H9 (cell line): Measurements from ENCODE around the gene RIMBP2. TPM values are rescaled to one million over a fixed set of nuclear protein-coding genes. Genes with fewer than 3 reads are reported as not detected.

Experiments used
- DNase-seq: peaks from one replicate; pipeline ENCODE4 v3.0.0-alpha.2; 2017
- H2AFZ ChIP-seq: one replicate; pipeline ENCODE4 v1.6.1; 2013; ENCODE audit warnings: mild to moderate bottlenecking, low read length, control low read depth, moderate library complexity
- H2AK5ac ChIP-seq: 2 replicates; pipeline ENCODE4 v1.6.1; 2013; ENCODE audit warnings: low read length, control low read depth, mixed read lengths; ENCODE audit not compliant: insufficient read length
- H2BK120ac ChIP-seq: one replicate; pipeline ENCODE4 v1.6.1; 2013; ENCODE audit warnings: low read depth, mild to moderate bottlenecking, low read length, control low read depth, inconsistent platforms; ENCODE audit not compliant: poor library complexity, severe bottlenecking
- H2BK12ac ChIP-seq: 2 replicates; pipeline ENCODE4 v1.6.1; 2013; ENCODE audit warnings: low read length, control low read depth, mixed read lengths, low read depth; ENCODE audit not compliant: insufficient read length
- H2BK15ac ChIP-seq: 2 replicates; pipeline ENCODE4 v1.6.1; 2013; ENCODE audit warnings: low read depth, low read length, control low read depth
- H2BK20ac ChIP-seq: one replicate; pipeline ENCODE4 v1.6.1; 2013; ENCODE audit warnings: low read depth, mild to moderate bottlenecking, low read length, control low read depth, inconsistent platforms; ENCODE audit not compliant: poor library complexity, severe bottlenecking
- H2BK5ac ChIP-seq: 2 replicates; pipeline ENCODE4 v1.6.1; 2013; ENCODE audit warnings: low read length, control low read depth, mixed read lengths; ENCODE audit not compliant: insufficient read length
- H3K14ac ChIP-seq: 2 replicates; pipeline ENCODE4 v1.6.1; 2013; ENCODE audit warnings: low read length, control low read depth; ENCODE audit not compliant: insufficient read depth
- H3K18ac ChIP-seq: 2 replicates; pipeline ENCODE4 v1.6.1; 2013; ENCODE audit warnings: low read depth, mild to moderate bottlenecking, mixed read lengths, low read length, control low read depth; ENCODE audit not compliant: insufficient read length
- H3K23ac ChIP-seq: 2 replicates; pipeline ENCODE4 v1.6.1; 2013; ENCODE audit warnings: low read length, control low read depth, mixed read lengths, low read depth; ENCODE audit not compliant: insufficient read length
- H3K23me2 ChIP-seq: 2 replicates; pipeline ENCODE4 v1.6.1; 2013; ENCODE audit warnings: low read depth, mild to moderate bottlenecking, mixed read lengths, low read length, control low read depth; ENCODE audit not compliant: insufficient read length, poor library complexity, severe bottlenecking
- H3K27ac ChIP-seq: 2 replicates; pipeline ENCODE4 v1.5.1; 2013; ENCODE audit warnings: low read length, control low read depth, mixed read lengths, low read depth; ENCODE audit not compliant: insufficient read length
- H3K27me3 ChIP-seq: 2 replicates; pipeline ENCODE4 v1.6.1; 2013; ENCODE audit warnings: low read length, control low read depth, inconsistent platforms; ENCODE audit not compliant: insufficient read depth
- H3K4ac ChIP-seq: 2 replicates; pipeline ENCODE4 v1.6.1; 2013; ENCODE audit warnings: low read depth, mild to moderate bottlenecking, control low read depth, inconsistent platforms, low read length, moderate library complexity
- H3K4me1 ChIP-seq: 2 replicates; pipeline ENCODE4 v1.6.1; 2013; ENCODE audit warnings: low read length, control low read depth, inconsistent platforms; ENCODE audit not compliant: insufficient read depth
- H3K4me2 ChIP-seq: 2 replicates; pipeline ENCODE4 v1.6.1; 2013; ENCODE audit warnings: low read length, control low read depth, mixed read lengths; ENCODE audit not compliant: insufficient read length, insufficient read depth
- H3K56ac ChIP-seq: 2 replicates; pipeline ENCODE4 v1.6.1; 2013; ENCODE audit warnings: low read depth, mild to moderate bottlenecking, mixed read lengths, low read length, control low read depth; ENCODE audit not compliant: insufficient read length
- H3K79me1 ChIP-seq: 2 replicates; pipeline ENCODE4 v1.6.1; 2013; ENCODE audit warnings: low read depth, mild to moderate bottlenecking, moderate library complexity, low read length, control low read depth, inconsistent platforms; ENCODE audit not compliant: insufficient read depth, poor library complexity, severe bottlenecking
- H3K79me2 ChIP-seq: 2 replicates; pipeline ENCODE4 v1.6.1; 2013; ENCODE audit warnings: low read length, control low read depth, inconsistent platforms; ENCODE audit not compliant: insufficient read depth
- H3K9ac ChIP-seq: 2 replicates; pipeline ENCODE4 v1.6.1; 2013; ENCODE audit warnings: low read length, control low read depth, mixed read lengths; ENCODE audit not compliant: insufficient read length; ENCODE audit errors: extremely low read depth
- H3K9me3 ChIP-seq: one replicate; pipeline ENCODE4 v1.6.1; 2013; ENCODE audit warnings: low read depth, low read length, inconsistent platforms; ENCODE audit not compliant: control insufficient read depth
- H3T11ph ChIP-seq: one replicate; pipeline ENCODE4 v1.6.1; 2013; ENCODE audit warnings: mild to moderate bottlenecking, low read length, control low read depth, inconsistent platforms
- H4K20me1 ChIP-seq: one replicate; pipeline ENCODE4 v1.6.1; 2013; ENCODE audit not compliant: control insufficient read depth, insufficient read length, insufficient read depth
- H4K5ac ChIP-seq: 2 replicates; pipeline ENCODE4 v1.6.1; 2013; ENCODE audit warnings: low read depth, mild to moderate bottlenecking, mixed read lengths, low read length, control low read depth; ENCODE audit not compliant: insufficient read length
- H4K8ac ChIP-seq: replicated peaks from 2 replicates; pipeline ENCODE4 v1.6.1; 2013; ENCODE audit warnings: low read length, control low read depth, mixed read lengths, low read depth; ENCODE audit not compliant: insufficient read length
- H4K91ac ChIP-seq: 2 replicates; pipeline ENCODE4 v1.6.1; 2013; ENCODE audit warnings: low read depth, mild to moderate bottlenecking, moderate library complexity, mixed read lengths, low read length, control low read depth; ENCODE audit not compliant: insufficient read length
- H3K27ac Mint-ChIP-seq, 3 experiments: 2 replicates in 2 of 3; 3 replicates in 1 of 3; pipeline ENCODE4 v1.8.0; 2020 to 2021; ENCODE audit warnings: mixed read lengths in 3 of 3, mild to moderate bottlenecking in 1 of 3, moderate library complexity in 1 of 3
- H3K27me3 Mint-ChIP-seq: 2 replicates; pipeline ENCODE4 v1.8.0; 2021; ENCODE audit warnings: low read depth, mild to moderate bottlenecking, moderate library complexity, mixed read lengths
- H3K36me3 Mint-ChIP-seq, 3 experiments: 2 replicates in 2 of 3; 3 replicates in 1 of 3; pipeline ENCODE4 v1.8.0; 2020 to 2021; ENCODE audit warnings: low read depth in 3 of 3, mixed read lengths in 3 of 3; ENCODE audit not compliant: insufficient read depth in 1 of 3
- H3K4me1 Mint-ChIP-seq, 2 experiments: 2 replicates each; pipeline ENCODE4 v1.8.0; 2020; ENCODE audit warnings: mixed read lengths in 2 of 2
- H3K4me3 Mint-ChIP-seq, 2 experiments: 2 replicates in 1 of 2; 3 replicates in 1 of 2; pipeline ENCODE4 v1.8.0; 2020 to 2021; ENCODE audit warnings: mild to moderate bottlenecking in 2 of 2, mixed read lengths in 2 of 2, moderate library complexity in 1 of 2
- H3K9me3 Mint-ChIP-seq, 2 experiments: 2 replicates in 1 of 2; 3 replicates in 1 of 2; pipeline ENCODE4 v1.8.0; 2020; ENCODE audit warnings: mild to moderate bottlenecking in 2 of 2, mixed read lengths in 2 of 2, moderate library complexity in 1 of 2
- WGBS: extraction: QIAGEN DNeasy Blood & Tissue Kit; methylation state at CpG from one replicate; pipeline ENCODE4 v1.1.7; 2013; ENCODE audit warnings: missing lambda C conversion rate, low lambda C conversion rate, mixed read lengths; ENCODE audit not compliant: insufficient read length; ENCODE audit errors: extremely low coverage; 5-methylcytosine and 5-hydroxymethylcytosine counted together
- total RNA-seq: library from RNA; stranded (reverse); gene quantifications from 2 replicates; pipeline ENCODE4 v1.2.1, GENCODE V29; 2021
- TF ChIP-seq, protein P1 (sequence below): fragments of 200-600 bp; sonication (generic); conservative IDR thresholded peaks from 3 replicates; pipeline ENCODE4 v1.8.0; 2021; ENCODE audit warnings: antibody characterized with exemption, mild to moderate bottlenecking

The RIMBP2 gene
- total RNA-seq, 1 experiment from 2014 or later: 0.70 TPM

DNA sequence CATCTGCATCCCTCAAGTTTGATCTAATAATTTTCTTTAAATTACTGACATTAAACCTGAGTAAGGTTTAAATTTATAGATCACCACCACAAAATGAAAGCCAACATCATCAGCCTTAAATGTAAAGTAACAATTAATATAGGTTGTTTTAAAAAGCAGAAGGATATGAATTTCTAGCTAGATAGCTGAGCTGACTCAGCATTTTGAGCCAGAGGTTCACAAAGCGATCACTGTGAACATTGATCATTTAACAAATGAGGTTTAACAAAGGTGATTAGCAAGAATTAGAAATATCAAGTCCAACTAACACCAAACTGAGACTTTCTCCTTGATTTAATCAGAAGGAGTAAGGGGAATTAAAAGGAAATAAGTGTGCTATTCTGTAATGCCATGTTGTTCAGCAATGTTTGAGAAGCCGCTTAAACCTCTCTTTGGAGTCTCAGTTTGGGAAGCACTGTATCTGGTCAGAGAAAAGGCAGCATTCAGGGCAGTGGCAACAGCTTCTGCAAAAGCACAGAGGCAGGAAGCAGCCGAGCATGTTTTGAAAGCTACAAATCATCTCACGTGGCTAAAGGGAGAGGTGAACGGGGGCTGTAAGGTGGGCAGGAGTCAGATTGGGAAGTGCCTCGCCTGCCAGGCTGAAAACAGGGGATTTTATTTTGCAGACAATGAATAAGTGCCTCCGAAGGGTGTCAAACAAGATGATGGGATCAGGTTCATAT, 19.6 kb downstream of the RIMBP2 start:
- H3K23ac ChIP-seq: no peak overlapping the region
- no peak overlapping the region for H3K56ac ChIP-seq
- no peak overlapping the region for H3K14ac ChIP-seq
- no peaks in the 10 kb centered on the region for H3K36me3 Mint-ChIP-seq
- H2BK120ac ChIP-seq: no peak overlapping the region
- no peaks in the 10 kb centered on the region for H3K27me3 ChIP-seq
- H2BK20ac ChIP-seq: no peak overlapping the region
- no peak overlapping the region for H2BK5ac ChIP-seq
- H4K91ac ChIP-seq: no peak overlapping the region
- no peaks in the 10 kb centered on the region for H3K79me1 ChIP-seq
- no peaks in the 10 kb centered on the region for H3K4me1 Mint-ChIP-seq
- no peak overlapping the region for H3K18ac ChIP-seq
- no peak overlapping the region for H3K4me2 ChIP-seq
- H2BK15ac ChIP-seq: no peak overlapping the region
- H3K4me3 Mint-ChIP-seq: no peak overlapping the region
- no peak overlapping the region for H3K27ac ChIP-seq
- H4K5ac ChIP-seq: no peak overlapping the region
- H3T11ph ChIP-seq: no peak overlapping the region
- H3K9me3 ChIP-seq: no peaks in the 10 kb centered on the region
- DNase-seq: no peak
- H3K4me1 ChIP-seq: no peaks in the 10 kb centered on the region
- H3K23me2 ChIP-seq: no peaks in the 10 kb centered on the region
- TF ChIP-seq, protein P1, sequence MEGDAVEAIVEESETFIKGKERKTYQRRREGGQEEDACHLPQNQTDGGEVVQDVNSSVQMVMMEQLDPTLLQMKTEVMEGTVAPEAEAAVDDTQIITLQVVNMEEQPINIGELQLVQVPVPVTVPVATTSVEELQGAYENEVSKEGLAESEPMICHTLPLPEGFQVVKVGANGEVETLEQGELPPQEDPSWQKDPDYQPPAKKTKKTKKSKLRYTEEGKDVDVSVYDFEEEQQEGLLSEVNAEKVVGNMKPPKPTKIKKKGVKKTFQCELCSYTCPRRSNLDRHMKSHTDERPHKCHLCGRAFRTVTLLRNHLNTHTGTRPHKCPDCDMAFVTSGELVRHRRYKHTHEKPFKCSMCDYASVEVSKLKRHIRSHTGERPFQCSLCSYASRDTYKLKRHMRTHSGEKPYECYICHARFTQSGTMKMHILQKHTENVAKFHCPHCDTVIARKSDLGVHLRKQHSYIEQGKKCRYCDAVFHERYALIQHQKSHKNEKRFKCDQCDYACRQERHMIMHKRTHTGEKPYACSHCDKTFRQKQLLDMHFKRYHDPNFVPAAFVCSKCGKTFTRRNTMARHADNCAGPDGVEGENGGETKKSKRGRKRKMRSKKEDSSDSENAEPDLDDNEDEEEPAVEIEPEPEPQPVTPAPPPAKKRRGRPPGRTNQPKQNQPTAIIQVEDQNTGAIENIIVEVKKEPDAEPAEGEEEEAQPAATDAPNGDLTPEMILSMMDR: no peak
- no peak overlapping the region for H3K9ac ChIP-seq
- no peak overlapping the region for H2BK12ac ChIP-seq
- no peak overlapping the region for H2AFZ ChIP-seq
- peaks cover 52% of the 10 kb centered on the region for H3K27me3 Mint-ChIP-seq
- H4K8ac ChIP-seq: no peak overlapping the region
- H3K27ac Mint-ChIP-seq: no peak overlapping the region
- no peak overlapping the region for H3K4ac ChIP-seq
- no peaks in the 10 kb centered on the region for H3K79me2 ChIP-seq
- peaks cover 0 to 2% of the 10 kb centered on the region in 2 experiments; a peak in 3 of 5 replicates for H3K9me3 Mint-ChIP-seq
- no peak overlapping the region for H2AK5ac ChIP-seq
- no CpG with 5 or more reads among the region's 7 CpGs for WGBS
- no peaks in the 10 kb centered on the region for H4K20me1 ChIP-seq
